ENCODE measurements around the gene SERINC3. TPM values are rescaled to one million over a fixed set of nuclear protein-coding genes. Genes with fewer than 3 reads are reported as not detected.

The SERINC3 gene
- total and polyA plus RNA-seq, 2 of the 13 experiments (the other 11 are each of a cell fraction or from before 2014, with no cell fraction given), result 82.0 to 226 TPM

- TF ChIP-seq IRF9 (CRISPR knock-in tag; IDR thresholded peaks at IDR 0.05; ENCODE audit: borderline replicate concordance) (no peak), ZNF337 (CRISPR knock-in tag; IDR thresholded peaks at IDR 0.05; ENCODE audit: borderline replicate concordance, low read depth) (no peak), ZNF350 (CRISPR knock-in tag; IDR thresholded peaks at IDR 0.05; ENCODE audit: borderline replicate concordance, low read depth) (no peak), SIX4 (CRISPR knock-in tag; IDR thresholded peaks at IDR 0.05) (no peak), MYPOP (CRISPR knock-in tag; IDR thresholded peaks at IDR 0.05) (no peak; the same call in 1 of the 2 replicates), HMGXB4 (CRISPR knock-in tag; IDR thresholded peaks at IDR 0.05; ENCODE audit: borderline replicate concordance in 1 of 2, low read depth in 1 of 2) (no peak), ZNF3 (CRISPR knock-in tag; IDR thresholded peaks at IDR 0.05) (peak; percentile 92), ETV5 (CRISPR knock-in tag; IDR thresholded peaks at IDR 0.05; ENCODE audit: borderline replicate concordance) (no peak), ZBTB26 (CRISPR knock-in tag; IDR thresholded peaks at IDR 0.05; ENCODE audit: borderline replicate concordance) (no peak), NBN (conservative IDR thresholded peaks at IDR 0.05) (no peak), HOXA7 (CRISPR knock-in tag; IDR thresholded peaks at IDR 0.05) (no peak), PLRG1 (conservative IDR thresholded peaks at IDR 0.05) (no peak), PPARG (CRISPR knock-in tag; conservative IDR thresholded peaks at IDR 0.05) (no peak), ZNF576 (CRISPR knock-in tag; IDR thresholded peaks at IDR 0.05) (no peak), AFF4 (CRISPR knock-in tag; IDR thresholded peaks at IDR 0.05) (no peak), CBFB (CRISPR knock-in tag; IDR thresholded peaks at IDR 0.05) (no peak), FOXO1 (CRISPR knock-in tag; IDR thresholded peaks at IDR 0.05) (no peak), SP2 (CRISPR knock-in tag; IDR thresholded peaks at IDR 0.05) (no peak), BCL6 (CRISPR knock-in tag; IDR thresholded peaks at IDR 0.05) (no peak)
Measured at GRCh38 chr20:44532259-44532980, 10.6 kb upstream of the SERINC3 start (continued).
